ENCODE measurements around the gene ENOX1. TPM values are rescaled to one million over a fixed set of nuclear protein-coding genes. Genes with fewer than 3 reads are reported as not detected.
A peak's percentile ranks its signal among the peaks of the same experiment; 100 is the strongest.

The ENOX1 gene
- total RNA-seq, 1 donor from 2014 or later = 0.14 TPM

GRCh38 chr13:43222086-43222485 lies 564.7 kb downstream of the ENOX1 start:
- H3K27me3 Mint-ChIP-seq = peaks cover 4% of the 10 kb centered on the region
- intact Hi-C loops (cut with micrococcal nuclease) = no loop called here
- H3K4me3 Mint-ChIP-seq = no peak overlapping the region

DNA sequence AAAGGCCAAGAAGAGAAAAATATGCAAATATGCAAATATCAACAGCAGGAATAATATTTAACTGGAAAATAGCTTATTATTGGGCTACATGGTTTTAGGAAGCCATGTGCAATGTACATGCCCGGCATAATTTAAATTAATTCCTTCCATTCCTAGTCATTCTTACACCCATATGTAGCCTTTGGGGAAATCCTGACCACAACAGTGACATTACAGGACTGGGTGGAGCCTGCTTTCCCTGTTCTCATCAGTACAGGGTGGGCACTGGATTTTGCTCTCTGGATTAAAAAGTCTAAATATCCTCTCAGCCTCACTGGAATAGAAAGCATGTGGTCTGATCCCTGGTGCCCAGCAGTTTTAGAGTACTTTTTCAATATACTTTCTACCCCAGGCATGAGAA lies 565.2 kb downstream of the ENOX1 start:
- Mint-ChIP-seq H3K4me3 (no peak overlapping the region), H3K27me3 (peaks cover 4% of the 10 kb centered on the region), H3K9me3 (no peaks in the 10 kb centered on the region), H3K4me1 (no peaks in the 10 kb centered on the region), H3K27ac (no peak overlapping the region), H3K36me3 (ENCODE audit: low read depth) (no peaks in the 10 kb centered on the region)
- intact Hi-C loops (cut with micrococcal nuclease) = no loop called here
- DNase-seq = no peak

More at GRCh38 chr13:43222086-43222485, 564.7 kb downstream of the ENOX1 start:
- Mint-ChIP-seq H3K27ac (no peak overlapping the region), H3K4me1 (no peaks in the 10 kb centered on the region), H3K36me3 (ENCODE audit: low read depth) (no peaks in the 10 kb centered on the region), H3K9me3 (no peaks in the 10 kb centered on the region)
- no peak for DNase-seq

- Mint-ChIP-seq H3K27ac (no peak overlapping the region), H3K4me3 (no peak overlapping the region), H3K4me1 (no peaks in the 10 kb centered on the region), H3K9me3 (no peaks in the 10 kb centered on the region), H3K36me3 (ENCODE audit: low read depth) (no peaks in the 10 kb centered on the region), H3K27me3 (peaks cover 2% of the 10 kb centered on the region)
- DNase-seq = no peak
- intact Hi-C loops (cut with micrococcal nuclease) = no loop called here
Measured at GRCh38 chr13:43220873-43221595, 565.7 kb downstream of the ENOX1 start.

DNA sequence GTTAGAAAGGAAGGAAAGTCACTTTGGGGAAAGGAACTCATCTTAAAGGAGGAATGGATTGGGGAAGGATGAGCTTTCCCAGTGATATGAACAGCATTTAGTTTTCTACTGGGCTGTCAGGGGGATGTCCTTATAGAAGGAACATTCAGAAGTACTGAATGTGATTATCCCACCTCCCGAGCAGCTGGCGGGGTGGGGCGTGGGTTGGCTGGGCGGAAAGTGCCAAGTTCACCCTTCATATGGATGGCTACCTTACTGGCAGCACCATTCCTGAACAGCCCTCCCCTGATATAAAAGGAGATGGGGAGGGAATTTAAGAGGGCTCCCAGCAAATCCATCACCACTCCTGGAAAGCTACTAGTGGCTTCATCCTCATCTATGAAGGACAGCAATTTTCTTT lies 572.6 kb downstream of the ENOX1 start:
- no peak for DNase-seq
- intact Hi-C loops (cut with micrococcal nuclease) = no loop called here
- H3K36me3 Mint-ChIP-seq (ENCODE audit: low read depth) = no peaks in the 10 kb centered on the region

DNA sequence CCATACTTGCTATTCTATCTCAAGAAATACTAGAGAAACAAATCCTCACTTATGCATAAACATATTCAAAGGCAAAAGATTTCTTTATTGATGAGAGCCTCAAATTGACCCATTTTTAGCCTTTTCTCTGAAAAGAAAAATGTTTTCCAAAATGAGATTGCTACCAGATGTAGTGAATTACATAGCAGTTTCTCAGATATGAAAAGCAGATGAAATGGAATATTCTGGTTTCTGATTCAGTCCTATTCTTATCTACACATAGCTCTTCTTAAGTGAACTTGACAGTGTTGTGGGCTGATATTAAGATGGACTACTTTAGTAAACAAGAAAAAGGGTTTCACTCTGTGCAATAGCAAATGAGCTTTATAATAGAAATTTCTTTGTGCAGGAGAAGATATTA lies 579.9 kb downstream of the ENOX1 start:
- Mint-ChIP-seq H3K27me3 (peaks cover 9% of the 10 kb centered on the region), H3K4me1 (no peaks in the 10 kb centered on the region), H3K27ac (no peak overlapping the region), H3K4me3 (no peak overlapping the region), H3K36me3 (ENCODE audit: low read depth) (no peaks in the 10 kb centered on the region), H3K9me3 (no peaks in the 10 kb centered on the region)
- intact Hi-C loops (cut with micrococcal nuclease) = no loop called here
- DNase-seq = no peak

More for the DNA sequence above, 572.6 kb downstream of the ENOX1 start:
- no peak overlapping the region for H3K27ac Mint-ChIP-seq
- H3K9me3 Mint-ChIP-seq = no peaks in the 10 kb centered on the region
- H3K27me3 Mint-ChIP-seq = peaks cover 11% of the 10 kb centered on the region
- no peaks in the 10 kb centered on the region for H3K4me1 Mint-ChIP-seq
- no peak overlapping the region for H3K4me3 Mint-ChIP-seq

- H3K4me3 Mint-ChIP-seq = no peak overlapping the region
- H3K9me3 Mint-ChIP-seq = peaks cover 3% of the 10 kb centered on the region
- H3K4me1 Mint-ChIP-seq = no peaks in the 10 kb centered on the region
- H3K36me3 Mint-ChIP-seq (ENCODE audit: low read depth) = no peaks in the 10 kb centered on the region
- H3K27me3 Mint-ChIP-seq = peaks cover 8% of the 10 kb centered on the region
- intact Hi-C loops (cut with micrococcal nuclease) = no loop called here
- H3K27ac Mint-ChIP-seq = no peak overlapping the region
- no peak for DNase-seq
Measured at GRCh38 chr13:43205416-43205815, 581.4 kb downstream of the ENOX1 start.

GRCh38 chr13:43204591-43204990 lies 582.2 kb downstream of the ENOX1 start:
- intact Hi-C loops (cut with micrococcal nuclease) = no loop called here
- H3K4me3 Mint-ChIP-seq = no peak overlapping the region
- H3K36me3 Mint-ChIP-seq (ENCODE audit: low read depth) = no peaks in the 10 kb centered on the region
- no peaks in the 10 kb centered on the region for H3K4me1 Mint-ChIP-seq
- peaks cover 3% of the 10 kb centered on the region for H3K9me3 Mint-ChIP-seq
- no peak overlapping the region for H3K27ac Mint-ChIP-seq
- H3K27me3 Mint-ChIP-seq = peaks cover 4% of the 10 kb centered on the region
- no peak for DNase-seq

- intact Hi-C loops (cut with micrococcal nuclease) = no loop called here
- Mint-ChIP-seq H3K27me3 (peaks cover 4% of the 10 kb centered on the region), H3K27ac (no peak overlapping the region), H3K9me3 (peaks cover 3% of the 10 kb centered on the region), H3K4me1 (no peaks in the 10 kb centered on the region), H3K36me3 (ENCODE audit: low read depth) (no peaks in the 10 kb centered on the region), H3K4me3 (no peak overlapping the region)
- no peak for DNase-seq
Measured at GRCh38 chr13:43203781-43204180, 583.0 kb downstream of the ENOX1 start.

- H3K4me3 Mint-ChIP-seq = no peak overlapping the region
- H3K27ac Mint-ChIP-seq = no peak overlapping the region
- DNase-seq = peak; percentile 20
- no peaks in the 10 kb centered on the region for H3K36me3 Mint-ChIP-seq (ENCODE audit: low read depth)
- intact Hi-C loops (cut with micrococcal nuclease) = no loop called here
- H3K4me1 Mint-ChIP-seq = no peaks in the 10 kb centered on the region
- peaks cover 6% of the 10 kb centered on the region for H3K27me3 Mint-ChIP-seq
- H3K9me3 Mint-ChIP-seq = peaks cover 3% of the 10 kb centered on the region
Measured at GRCh38 chr13:43200736-43201135, 586.0 kb downstream of the ENOX1 start.

GRCh38 chr13:43200307-43200706 lies 586.5 kb downstream of the ENOX1 start:
- H3K4me1 Mint-ChIP-seq = no peaks in the 10 kb centered on the region
- H3K36me3 Mint-ChIP-seq (ENCODE audit: low read depth) = no peaks in the 10 kb centered on the region
- intact Hi-C loops (cut with micrococcal nuclease) = no loop called here
- DNase-seq = no peak
- H3K9me3 Mint-ChIP-seq = peaks cover 3% of the 10 kb centered on the region
- no peak overlapping the region for H3K27ac Mint-ChIP-seq
- no peak overlapping the region for H3K4me3 Mint-ChIP-seq
- peaks cover 6% of the 10 kb centered on the region for H3K27me3 Mint-ChIP-seq

GRCh38 chr13:43196750-43197370 lies 589.9 kb downstream of the ENOX1 start:
- peaks cover 10% of the 10 kb centered on the region for H3K27me3 Mint-ChIP-seq
- H3K36me3 Mint-ChIP-seq (ENCODE audit: low read depth) = no peaks in the 10 kb centered on the region
- H3K4me3 Mint-ChIP-seq = no peak overlapping the region
- H3K27ac Mint-ChIP-seq = no peak overlapping the region
- peaks cover 3% of the 10 kb centered on the region for H3K9me3 Mint-ChIP-seq
- no peaks in the 10 kb centered on the region for H3K4me1 Mint-ChIP-seq
- intact Hi-C loops (cut with micrococcal nuclease) = no loop called here
- DNase-seq = no peak

DNA sequence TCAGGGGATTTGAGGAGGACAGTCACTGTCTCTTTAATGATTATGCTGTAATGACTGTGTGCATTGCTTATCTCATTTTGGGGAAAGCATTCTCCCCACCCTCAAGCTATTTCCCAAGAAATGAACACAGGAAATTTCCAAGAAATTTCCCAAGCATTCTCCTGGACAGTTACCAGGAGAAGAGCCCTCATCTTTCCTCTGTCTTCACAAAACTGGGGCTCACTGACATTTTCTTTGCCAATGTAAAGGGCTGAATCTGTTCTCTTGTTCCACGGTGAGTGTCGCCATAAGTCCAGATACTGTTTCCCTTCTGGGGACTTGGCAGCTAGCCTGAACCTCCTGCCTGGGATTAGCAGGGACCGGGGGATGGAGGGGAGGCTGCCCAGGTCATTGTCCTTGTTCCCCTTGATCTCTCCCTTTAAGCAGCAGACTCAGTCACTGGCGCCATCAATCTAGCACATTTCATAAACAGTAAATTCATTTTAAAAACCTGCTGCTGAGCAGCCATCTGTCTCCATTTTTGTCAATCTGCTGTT lies 590.6 kb downstream of the ENOX1 start:
- Mint-ChIP-seq H3K4me1 (no peaks in the 10 kb centered on the region), H3K27me3 (peaks cover 7% of the 10 kb centered on the region)
- no peak for DNase-seq

GRCh38 chr13:43195551-43195950 lies 591.2 kb downstream of the ENOX1 start:
- DNase-seq = no peak
- Mint-ChIP-seq H3K36me3 (ENCODE audit: low read depth) (no peaks in the 10 kb centered on the region), H3K4me3 (no peak overlapping the region), H3K27ac (no peak overlapping the region), H3K4me1 (no peaks in the 10 kb centered on the region), H3K27me3 (peaks cover 7% of the 10 kb centered on the region), H3K9me3 (no peaks in the 10 kb centered on the region)
- intact Hi-C loops (cut with micrococcal nuclease) = no loop called here

More for the DNA sequence above, 590.6 kb downstream of the ENOX1 start:
- H3K27ac Mint-ChIP-seq = no peak overlapping the region
- no peak overlapping the region for H3K4me3 Mint-ChIP-seq
- no peaks in the 10 kb centered on the region for H3K9me3 Mint-ChIP-seq
- intact Hi-C loops (cut with micrococcal nuclease) = no loop called here
- H3K36me3 Mint-ChIP-seq (ENCODE audit: low read depth) = no peaks in the 10 kb centered on the region

- no peak overlapping the region for H3K4me3 Mint-ChIP-seq
- intact Hi-C loops (cut with micrococcal nuclease) = no loop called here
- no peak overlapping the region for H3K27ac Mint-ChIP-seq
- H3K36me3 Mint-ChIP-seq (ENCODE audit: low read depth) = no peaks in the 10 kb centered on the region
- DNase-seq = no peak
- H3K27me3 Mint-ChIP-seq = peaks cover 7% of the 10 kb centered on the region
- no peaks in the 10 kb centered on the region for H3K9me3 Mint-ChIP-seq
- H3K4me1 Mint-ChIP-seq = no peaks in the 10 kb centered on the region
Measured at GRCh38 chr13:43195112-43195511, 591.7 kb downstream of the ENOX1 start.

All from activated CD4-positive, alpha-beta T cell treated with anti-CD3 and anti-CD28 coated beads, Interleukin-2, amount 10 ng/mL, durations not matched to agents 24 days and 14 days (primary cell).